ENCODE data around the gene STK24. TPM values are rescaled to one million over a fixed set of nuclear protein-coding genes. Genes with fewer than 3 reads are reported as not detected.

STK24 gene
- total RNA-seq, 2 experiments from 2014 or later, result 60.4 to 88.7 TPM

GRCh38 chr13:98528663-98529064 is 48.2 kb downstream of the STK24 start:
- DNase-seq (ENCODE audit: low spot score), result no peak
- Histone ChIP-seq H2AFZ (ENCODE audit: low read length) (no peak overlapping the region), H3K36me3 (ENCODE audit: insufficient read depth, low read length) (no peaks in the 10 kb centered on the region), H3K9me2 (ENCODE audit: insufficient read depth, low read length) (no peaks in the 10 kb centered on the region), H3K4me3 (ENCODE audit: low read depth, low read length, poor library complexity, severe bottlenecking) (no peak overlapping the region), H4K20me1 (ENCODE audit: insufficient read depth, low read length) (peaks cover 8% of the 10 kb centered on the region; the same call in 1 of the 2 replicates), H3K79me2 (ENCODE audit: insufficient read depth, low read depth, low read length) (peaks cover 81% of the 10 kb centered on the region), H3K4me2 (ENCODE audit: low read length) (no peak overlapping the region), H3K27ac (ENCODE audit: low read depth, low read length, poor library complexity, severe bottlenecking) (no peak overlapping the region), H3K9me3 (ENCODE audit: low read length) (no peaks in the 10 kb centered on the region), H3K4me1 (ENCODE audit: insufficient read depth, low read length, poor library complexity, severe bottlenecking) (peaks cover 22% of the 10 kb centered on the region)
- TF ChIP-seq CTCF (conservative IDR thresholded peaks at IDR 0.05; ENCODE audit: low read length) (no peak), EZH2phosphoT487 (IDR thresholded peaks at IDR 0.05; ENCODE audit: borderline replicate concordance, low read depth, low read length) (no peak)
- ChIA-PET POLR2A (interaction anchor here (0.7 kb wide), 1 partner anchor 10 kb away, joined by 3 read pairs; no protein-coding TSS in a partner anchor), CTCF (ENCODE audit: unreplicated experiment) (no interaction called here)
- intact Hi-C loops (cut with micrococcal nuclease; ENCODE audit: unreplicated experiment), result no loop called here
- no TSS peak for BruUV-seq (replicated peaks)

GRCh38 chr13:98527526-98527925 is 49.4 kb downstream of the STK24 start:
- H3K9me3 ChIP-seq (ENCODE audit: low read length), result no peaks in the 10 kb centered on the region
- H2AFZ ChIP-seq (ENCODE audit: low read length), result no peak overlapping the region
- TF ChIP-seq EZH2phosphoT487 (IDR thresholded peaks at IDR 0.05; ENCODE audit: borderline replicate concordance, low read depth, low read length) (no peak), CTCF (conservative IDR thresholded peaks at IDR 0.05; ENCODE audit: low read length) (no peak)
- ChIA-PET CTCF (ENCODE audit: unreplicated experiment) (no interaction called here), POLR2A (no interaction called here)
- H3K4me1 ChIP-seq (ENCODE audit: insufficient read depth, low read length, poor library complexity, severe bottlenecking), result peaks cover 28% of the 10 kb centered on the region
- no peak overlapping the region for H3K4me2 ChIP-seq (ENCODE audit: low read length)
- DNase-seq (ENCODE audit: low spot score), result no peak
- no peaks in the 10 kb centered on the region for H3K36me3 ChIP-seq (ENCODE audit: insufficient read depth, low read length)
- H3K4me3 ChIP-seq (ENCODE audit: low read depth, low read length, poor library complexity, severe bottlenecking), result no peak overlapping the region
- no peak overlapping the region for H3K27ac ChIP-seq (ENCODE audit: low read depth, low read length, poor library complexity, severe bottlenecking)
- peaks cover 80% of the 10 kb centered on the region for H3K79me2 ChIP-seq (ENCODE audit: insufficient read depth, low read depth, low read length)
- no TSS peak for BruUV-seq (replicated peaks)
- intact Hi-C loops (cut with micrococcal nuclease; ENCODE audit: unreplicated experiment), result no loop called here
- H3K9me2 ChIP-seq (ENCODE audit: insufficient read depth, low read length), result no peaks in the 10 kb centered on the region
- peaks cover 8% of the 10 kb centered on the region; the same call in 1 of the 2 replicates for H4K20me1 ChIP-seq (ENCODE audit: insufficient read depth, low read length)

- Histone ChIP-seq H3K4me2 (ENCODE audit: low read length) (no peak overlapping the region), H3K4me1 (ENCODE audit: insufficient read depth, low read length, poor library complexity, severe bottlenecking) (peaks cover 28% of the 10 kb centered on the region), H3K27ac (ENCODE audit: low read depth, low read length, poor library complexity, severe bottlenecking) (no peak overlapping the region), H3K36me3 (ENCODE audit: insufficient read depth, low read length) (no peaks in the 10 kb centered on the region), H4K20me1 (ENCODE audit: insufficient read depth, low read length) (peaks cover 8% of the 10 kb centered on the region; the same call in 1 of the 2 replicates), H2AFZ (ENCODE audit: low read length) (no peak overlapping the region), H3K9me2 (ENCODE audit: insufficient read depth, low read length) (no peaks in the 10 kb centered on the region), H3K4me3 (ENCODE audit: low read depth, low read length, poor library complexity, severe bottlenecking) (no peak overlapping the region), H3K9me3 (ENCODE audit: low read length) (no peaks in the 10 kb centered on the region), H3K79me2 (ENCODE audit: insufficient read depth, low read depth, low read length) (peaks cover 66% of the 10 kb centered on the region)
- POLR2A ChIA-PET, result no interaction called here
- intact Hi-C loops (cut with micrococcal nuclease; ENCODE audit: unreplicated experiment), result no loop called here
- BruUV-seq (replicated peaks), result no TSS peak
- CTCF ChIA-PET (ENCODE audit: unreplicated experiment), result no interaction called here
- no peak for TF ChIP-seq CTCF (conservative IDR thresholded peaks at IDR 0.05; ENCODE audit: low read length)
- no peak for TF ChIP-seq EZH2phosphoT487 (IDR thresholded peaks at IDR 0.05; ENCODE audit: borderline replicate concordance, low read depth, low read length)
- DNase-seq (ENCODE audit: low spot score), result no peak
Measured at GRCh38 chr13:98526182-98526512, 50.8 kb downstream of the STK24 start.

Data from OCI-LY7 (cell line).